A172 (cell line): ENCODE measurements around the gene KRT23. TPM values are rescaled to one million over a fixed set of nuclear protein-coding genes. Genes with fewer than 3 reads are reported as not detected.
"Not testable (repeated sequence)": the region's sequence is repeated elsewhere in the genome, so short reads cannot be mapped to it uniquely, and the experiment has no call there.

Experiments used
- DNase-seq: peaks from one replicate; pipeline ENCODE4 v3.0.0-alpha.2; 2015; ENCODE audit warnings: low spot score
- total RNA-seq: library from RNA; depleted of rRNA; stranded (reverse); fragments of >200 nt; shearing (Covaris generic); gene quantifications from 2 replicates; pipeline ENCODE4 v1.2.3, GENCODE V29; 2014

Gene KRT23
- total RNA-seq, 1 experiment from 2014 or later, result not detected

- DNase-seq, result no peak
These were observed 12.7 kb upstream of the KRT23 start for GRCh38 chr17:40950176-40950575.

GRCh38 chr17:40949418-40949817 lies 12.0 kb upstream of the KRT23 start:
- DNase-seq, result no peak

- no peak for DNase-seq
These were observed 10.5 kb upstream of the KRT23 start for GRCh38 chr17:40947929-40948328.

DNA sequence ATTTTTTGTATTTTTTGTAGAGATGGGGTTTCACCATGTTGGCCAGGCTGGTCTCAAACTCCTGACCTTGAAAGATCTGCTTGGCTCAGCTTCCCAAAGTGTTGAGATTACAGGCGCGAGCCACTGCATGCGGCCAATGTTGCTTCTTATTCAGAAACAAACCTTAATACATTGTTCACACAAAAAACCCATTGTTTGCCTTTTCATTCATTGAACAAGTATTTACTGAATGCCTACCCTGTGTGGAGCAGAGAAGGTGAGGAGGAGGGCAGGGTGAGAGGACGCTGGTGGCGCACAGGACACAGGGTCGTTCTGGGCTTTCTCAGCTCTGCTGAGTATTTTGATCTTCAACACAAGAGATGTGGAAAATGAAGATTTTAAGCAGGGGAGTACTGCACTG lies 8.0 kb upstream of the KRT23 start:
- DNase-seq, result no peak

- no peak for DNase-seq
These were observed 7.1 kb upstream of the KRT23 start for GRCh38 chr17:40944531-40944930.

DNA sequence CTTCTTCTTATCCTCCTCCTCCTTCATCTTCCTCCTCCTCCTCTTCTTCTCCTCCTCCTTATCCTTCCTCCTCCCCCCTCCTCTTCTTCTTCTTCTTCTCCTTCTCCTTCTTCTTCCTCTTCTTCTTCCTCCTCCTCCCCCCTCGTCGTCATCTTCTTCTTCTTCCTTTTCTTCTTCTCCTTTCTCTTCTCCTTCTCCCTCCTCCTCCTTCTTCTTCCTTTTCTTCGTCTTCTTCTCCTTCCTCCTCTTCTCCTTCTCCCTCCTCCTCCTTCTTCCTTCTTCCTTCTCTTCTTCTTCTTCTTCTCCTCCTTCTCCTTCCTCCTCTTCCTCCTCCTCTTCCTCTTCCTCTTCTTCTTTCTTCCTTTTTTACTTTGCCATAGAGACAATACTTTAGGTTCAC lies 5.1 kb upstream of the KRT23 start:
- no peak for DNase-seq

DNA sequence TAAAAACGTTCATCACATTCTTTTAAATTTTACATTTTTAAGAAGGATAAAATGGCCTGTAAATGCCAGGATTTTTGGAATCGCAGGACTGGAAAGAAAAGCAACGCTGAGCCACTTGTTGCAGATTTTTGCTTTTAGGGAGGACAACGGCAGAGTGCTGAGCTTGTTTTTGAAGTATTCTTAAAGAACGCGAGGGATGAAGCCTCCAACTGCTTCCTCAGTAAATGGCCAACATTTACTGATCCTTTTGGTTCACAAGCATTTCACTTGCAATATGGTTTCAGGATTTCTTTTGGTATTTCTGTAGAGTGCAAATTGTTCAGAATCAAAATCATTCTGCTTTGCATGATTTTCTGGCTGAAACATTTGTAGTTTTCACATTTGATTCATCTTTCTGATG lies 2.8 kb upstream of the KRT23 start:
- no peak for DNase-seq

DNA sequence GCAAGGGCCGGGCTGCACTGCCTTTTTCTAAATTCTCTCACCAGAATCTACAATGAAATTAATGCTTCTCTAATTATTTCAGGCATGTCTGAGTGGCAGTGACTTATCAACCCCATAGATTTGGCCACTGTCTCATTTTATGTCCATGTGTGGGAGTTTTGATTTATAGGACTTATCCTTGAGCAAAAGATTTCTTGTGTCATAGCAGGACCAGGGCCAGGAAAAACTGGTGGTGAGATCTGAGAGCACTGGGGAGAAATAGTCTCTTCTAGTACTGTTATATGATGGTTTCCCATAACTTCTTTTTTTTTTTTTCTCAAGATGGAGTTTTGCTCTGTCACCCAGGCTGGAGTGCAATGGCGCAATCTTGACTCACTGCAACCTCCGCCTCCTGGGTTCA lies 1.5 kb upstream of the KRT23 start:
- no peak for DNase-seq

DNA sequence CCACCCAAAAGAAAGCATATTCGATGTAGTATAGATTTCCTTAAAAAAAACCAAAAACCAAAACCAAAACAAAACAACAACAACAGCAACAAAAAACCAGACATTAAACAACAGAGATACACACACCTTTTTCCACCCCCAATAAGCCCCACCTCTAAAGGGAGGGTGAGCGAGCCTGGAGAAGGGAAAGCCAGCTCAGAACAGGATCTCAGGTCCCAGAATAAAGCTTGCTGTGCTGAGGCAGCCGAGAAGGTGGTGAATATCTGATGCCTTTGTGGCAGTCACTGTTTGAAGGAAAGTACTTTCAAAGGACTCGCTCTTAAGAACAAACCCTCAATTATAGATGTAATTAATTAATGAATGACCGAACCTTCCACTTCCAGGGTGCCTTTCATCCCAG lies 470 bp downstream of the KRT23 start:
- no peak for DNase-seq

DNA sequence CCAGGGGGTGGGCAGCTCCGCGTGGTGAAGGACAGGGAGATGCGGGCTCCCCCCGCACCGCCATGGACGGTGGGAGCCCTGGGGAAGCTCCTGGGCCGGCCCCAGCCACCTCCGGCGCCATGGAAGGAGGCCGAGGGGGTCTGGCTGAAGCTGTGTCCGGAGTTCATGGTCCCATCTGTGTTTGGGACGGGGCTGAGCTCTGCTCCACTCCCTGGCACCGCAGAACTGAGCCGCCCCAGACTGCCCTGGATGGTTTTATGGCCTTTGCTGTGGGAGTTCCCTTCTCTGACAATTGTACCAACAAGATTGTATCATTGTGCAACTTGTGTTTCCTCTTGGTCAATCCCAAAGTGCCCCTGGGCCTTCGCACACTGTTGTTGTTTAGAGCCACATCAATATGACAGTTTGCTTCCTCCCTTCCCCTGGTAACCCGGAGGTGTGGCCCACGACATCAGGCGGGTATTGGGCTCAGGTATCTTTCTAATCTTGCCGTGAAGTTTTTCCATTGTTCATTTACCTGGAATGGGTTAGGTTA lies 942 bp downstream of the KRT23 start:
- no peak for DNase-seq

- no peak for DNase-seq
These were observed 1.8 kb downstream of the KRT23 start for GRCh38 chr17:40935624-40936023.

GRCh38 chr17:40932608-40933007 lies 4.8 kb downstream of the KRT23 start:
- DNase-seq, result no peak

DNA sequence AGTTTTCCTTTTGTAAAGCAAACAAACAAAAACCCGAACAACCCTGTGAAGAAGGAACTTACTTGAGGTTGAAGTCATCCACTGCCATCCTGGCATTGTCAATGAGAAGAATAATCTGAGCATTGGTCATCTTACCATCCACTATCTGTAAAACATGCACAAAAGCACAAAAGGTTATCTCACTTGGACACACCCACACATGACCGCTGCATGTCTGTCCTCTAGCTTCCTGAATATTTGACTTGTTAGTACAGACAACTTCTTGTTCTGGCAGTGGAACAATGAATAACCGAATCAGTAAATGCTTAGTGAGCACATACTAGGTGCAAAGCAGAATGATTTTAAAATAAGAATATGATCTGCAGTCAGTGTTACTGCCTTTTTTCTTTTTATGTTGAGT lies 6.1 kb downstream of the KRT23 start:
- no peak for DNase-seq

- DNase-seq, result no peak
These were observed 11.1 kb downstream of the KRT23 start for GRCh38 chr17:40926341-40926740.

- DNase-seq, result peak; percentile 86
These were observed 15.2 kb downstream of the KRT23 start for GRCh38 chr17:40922239-40922638.

GRCh38 chr17:40921026-40921425 lies 16.4 kb downstream of the KRT23 start:
- DNase-seq, result no peak

DNA sequence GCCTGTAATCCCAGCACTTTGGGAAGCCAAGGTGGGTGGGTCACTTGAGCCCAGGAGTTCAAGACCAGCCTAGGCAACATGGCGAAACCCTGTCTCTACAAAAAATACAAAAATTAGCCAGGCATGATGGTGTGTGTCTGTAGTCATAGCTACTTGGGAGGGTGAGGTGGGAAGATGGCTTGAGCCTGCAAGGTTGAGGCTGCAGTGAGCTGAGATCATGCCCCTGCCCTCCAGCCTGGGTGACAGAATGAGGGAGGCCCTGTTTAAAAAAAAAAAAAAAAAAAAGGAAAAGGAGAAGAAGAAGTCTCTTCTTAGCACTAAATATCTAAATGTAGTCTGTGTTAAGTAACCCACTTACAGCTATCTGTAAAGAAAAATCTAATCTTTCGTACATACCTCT lies 20.3 kb downstream of the KRT23 start:
- DNase-seq, result not testable (repeated sequence)

DNA sequence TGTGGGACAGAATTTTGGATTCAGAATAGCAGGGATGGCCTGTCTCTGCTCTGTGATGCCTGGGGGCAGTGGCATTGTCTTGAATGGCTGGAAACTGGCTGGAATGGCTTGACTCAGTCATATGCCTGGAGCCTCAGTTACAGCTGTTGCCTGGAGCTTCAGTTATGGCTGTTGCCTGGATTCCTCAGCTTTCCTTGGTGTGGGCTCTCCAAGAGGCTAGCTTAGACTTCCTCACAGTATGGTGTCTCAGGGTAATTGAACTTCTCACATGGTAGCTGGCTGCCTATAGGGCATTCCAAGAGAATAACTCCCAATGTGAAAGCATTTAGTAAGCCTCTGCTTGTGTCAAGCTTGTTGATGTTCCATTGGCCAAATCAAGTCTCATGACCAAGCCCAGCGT lies 21.1 kb downstream of the KRT23 start:
- no peak for DNase-seq

DNA sequence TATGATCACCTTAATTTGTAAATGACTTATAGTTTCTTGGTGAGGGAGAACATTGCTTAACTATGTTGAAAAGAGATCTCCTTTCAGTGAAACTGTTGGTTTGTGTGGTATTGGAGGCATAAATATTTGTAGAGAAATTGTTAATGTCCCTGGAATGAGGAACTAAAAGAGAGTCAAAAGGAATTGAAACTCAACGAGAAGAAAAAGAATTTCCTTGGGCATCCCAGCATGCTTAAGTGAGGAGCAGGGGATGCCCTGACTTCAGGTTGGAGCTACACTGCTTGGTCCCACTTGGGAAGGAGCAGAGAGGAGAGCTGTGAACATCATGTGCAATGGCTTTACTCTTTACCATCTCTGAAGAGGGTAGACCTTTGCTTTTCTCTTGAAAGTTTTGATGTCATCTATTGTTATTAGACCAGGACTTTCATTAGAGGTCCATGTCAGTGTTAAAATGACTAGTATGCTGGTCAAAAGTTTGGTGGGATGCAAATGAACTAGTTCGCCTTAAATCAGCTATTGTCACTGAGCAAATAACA lies 21.7 kb downstream of the KRT23 start:
- no peak for DNase-seq

GRCh38 chr17:40915199-40915661 lies 22.2 kb downstream of the KRT23 start:
- peak; percentile 94 for DNase-seq

DNA sequence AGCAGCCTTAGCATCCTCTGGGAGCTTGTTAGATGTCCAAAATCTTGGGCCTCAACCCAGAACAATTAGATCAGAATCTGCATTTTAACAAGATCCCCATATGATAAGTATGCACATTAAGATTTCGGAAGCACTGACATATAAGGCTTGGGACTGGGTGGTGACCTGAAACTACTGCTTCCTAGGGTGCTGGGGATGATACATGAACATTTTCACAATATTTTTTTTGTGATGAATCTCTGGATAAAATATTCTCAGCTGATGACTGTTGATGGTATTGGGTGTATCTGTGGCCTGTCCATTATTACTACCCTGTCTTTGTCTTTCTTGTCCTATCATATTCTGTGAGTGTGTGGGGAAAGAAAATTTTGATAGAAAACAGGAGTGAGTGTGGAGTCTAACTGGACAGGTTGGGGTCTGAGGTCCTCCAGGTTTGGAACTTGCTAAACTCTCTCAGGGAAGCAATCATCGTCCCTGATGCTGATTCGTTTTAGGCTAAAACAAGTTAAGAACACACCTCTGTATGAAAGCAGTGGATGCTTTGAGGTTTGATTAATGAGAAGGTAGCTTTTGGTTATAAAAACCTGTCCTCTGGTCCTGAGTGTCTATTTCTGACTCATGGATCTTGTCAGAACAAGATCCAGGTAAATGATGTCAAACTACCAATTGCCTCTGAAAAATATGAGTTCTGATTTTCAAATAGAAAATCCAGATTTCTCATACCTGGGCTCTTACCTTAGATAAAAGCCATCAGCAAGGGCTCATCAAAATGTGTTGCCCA lies 23.2 kb downstream of the KRT23 start:
- no peak for DNase-seq

DNA sequence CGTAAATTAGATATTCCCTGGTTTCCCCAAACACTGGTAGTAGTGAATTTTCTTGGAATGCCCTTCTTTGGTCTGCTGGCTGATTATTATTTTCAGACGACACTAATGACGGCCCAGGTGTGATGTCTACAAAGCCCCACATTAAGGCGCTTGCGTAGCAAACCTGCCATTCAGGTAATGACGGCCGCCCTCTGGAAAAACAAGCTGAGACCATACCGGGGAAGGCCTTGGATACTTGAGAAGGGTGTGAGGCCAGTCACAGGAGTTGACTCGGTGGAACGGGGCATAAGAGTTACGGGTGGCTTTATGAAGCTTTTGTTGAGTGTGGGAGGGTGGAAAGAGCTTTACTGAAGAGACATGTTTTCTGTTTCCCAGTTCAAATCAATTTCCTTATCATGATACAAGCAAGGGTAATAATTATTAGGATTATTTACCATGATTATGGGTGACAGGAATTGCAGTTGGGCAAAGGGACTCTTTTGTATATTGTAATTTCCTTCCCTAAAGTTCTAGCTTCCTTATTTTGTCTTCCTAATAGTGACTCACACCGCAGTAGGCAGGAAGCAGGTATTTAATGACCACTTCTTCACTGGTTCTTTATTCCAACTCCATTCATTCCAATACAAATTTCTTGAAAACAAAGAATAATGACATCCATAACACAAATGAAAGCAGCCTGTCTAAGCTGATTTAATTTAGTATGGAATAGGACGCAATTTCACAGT lies 24.8 kb downstream of the KRT23 start:
- peak; percentile 37 for DNase-seq

DNA sequence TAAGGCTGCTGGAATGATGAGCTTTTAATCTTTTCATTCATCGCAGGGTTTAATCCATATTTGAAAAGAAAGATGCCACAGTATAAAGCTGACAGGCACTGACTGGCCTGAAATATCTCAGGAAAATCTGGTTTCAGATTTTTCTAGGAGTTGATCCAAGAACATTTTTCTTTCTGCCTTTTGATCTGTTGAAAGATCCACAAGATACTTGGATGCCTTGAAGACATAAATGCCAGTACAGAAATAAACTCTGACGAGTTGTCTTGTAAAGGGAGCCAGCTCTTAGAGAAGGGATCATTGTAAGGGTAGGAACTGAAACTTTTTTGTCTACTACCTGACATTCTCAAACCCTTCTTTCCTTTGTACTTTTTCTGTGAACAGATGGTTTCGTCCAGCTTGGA lies 27.0 kb downstream of the KRT23 start:
- peak; percentile 43 for DNase-seq
